ENCODE results near the gene SMIM41. TPM values are rescaled to one million over a fixed set of nuclear protein-coding genes. Genes with fewer than 3 reads are reported as not detected.

The SMIM41 gene
- polyA plus RNA-seq, 1 donor from 2014 or later: not detected

GRCh38 chr12:52151837-52152783 is 72.6 kb downstream of the SMIM41 start:
- no peaks in the 10 kb centered on the region for H3K9me3 ChIP-seq (ENCODE audit: low read length)
- no peak overlapping the region for H2AFZ ChIP-seq (ENCODE audit: low read depth, low read length)
- H3K79me2 ChIP-seq (replicated peaks; ENCODE audit: insufficient read depth, low read length): no peaks in the 10 kb centered on the region
- H3F3A ChIP-seq (ENCODE audit: insufficient read depth, low read length, poor library complexity, severe bottlenecking): no peaks in the 10 kb centered on the region
- H3K4me2 ChIP-seq (ENCODE audit: low read length): no peak overlapping the region
- no peak overlapping the region for H3K4me3 ChIP-seq (ENCODE audit: low read length)
- TF ChIP-seq TAF1 (IDR thresholded peaks at IDR 0.05; ENCODE audit: low read depth) (no peak), RAD21 (conservative IDR thresholded peaks at IDR 0.05) (peak; percentile 44), SMC3 (conservative IDR thresholded peaks at IDR 0.05; ENCODE audit: poor library complexity) (peak; percentile 45), CTCF (IDR thresholded peaks at IDR 0.05; ENCODE audit: poor library complexity, severe bottlenecking) (peak; percentile 56)
- no peaks in the 10 kb centered on the region for H4K20me1 ChIP-seq (ENCODE audit: insufficient read depth)
- no peaks in the 10 kb centered on the region for H3K27me3 ChIP-seq (ENCODE audit: insufficient read depth, low read depth, low read length)
- H3K36me3 ChIP-seq (ENCODE audit: insufficient read depth, low read length): no peaks in the 10 kb centered on the region
- H3K9me2 ChIP-seq (ENCODE audit: insufficient read depth, low read length): no peaks in the 10 kb centered on the region
- no peak overlapping the region for H3K9ac ChIP-seq (ENCODE audit: low read length)
- no peak overlapping the region for H3K27ac ChIP-seq (ENCODE audit: low read length)

GRCh38 chr12:52152905-52153317 is 73.4 kb downstream of the SMIM41 start:
- no peak overlapping the region for H3K27ac ChIP-seq (ENCODE audit: low read length)

More at GRCh38 chr12:52152905-52153317, 73.4 kb downstream of the SMIM41 start:
- no peaks in the 10 kb centered on the region for H3K27me3 ChIP-seq (ENCODE audit: insufficient read depth, low read depth, low read length)
- no peaks in the 10 kb centered on the region for H3K9me3 ChIP-seq (ENCODE audit: low read length)
- H3K9me2 ChIP-seq (ENCODE audit: insufficient read depth, low read length): no peaks in the 10 kb centered on the region
- no peaks in the 10 kb centered on the region for H3K36me3 ChIP-seq (ENCODE audit: insufficient read depth, low read length)
- H3K79me2 ChIP-seq (replicated peaks; ENCODE audit: insufficient read depth, low read length): no peaks in the 10 kb centered on the region
- H3F3A ChIP-seq (ENCODE audit: insufficient read depth, low read length, poor library complexity, severe bottlenecking): no peaks in the 10 kb centered on the region
- no peak overlapping the region for H3K4me2 ChIP-seq (ENCODE audit: low read length)
- no peaks in the 10 kb centered on the region for H4K20me1 ChIP-seq (ENCODE audit: insufficient read depth)
- no peak overlapping the region for H3K9ac ChIP-seq (ENCODE audit: low read length)
- TF ChIP-seq SMC3 (conservative IDR thresholded peaks at IDR 0.05; ENCODE audit: poor library complexity) (no peak), TAF1 (IDR thresholded peaks at IDR 0.05; ENCODE audit: low read depth) (no peak), EZH2 (IDR thresholded peaks at IDR 0.05; ENCODE audit: borderline replicate concordance, insufficient read depth, low read length, poor library complexity, severe bottlenecking) (no peak), CTCF (IDR thresholded peaks at IDR 0.05; ENCODE audit: poor library complexity, severe bottlenecking) (no peak), POLR2AphosphoS5 (IDR thresholded peaks at IDR 0.05) (no peak), RAD21 (conservative IDR thresholded peaks at IDR 0.05) (no peak), EP300 (conservative IDR thresholded peaks at IDR 0.05; ENCODE audit: poor library complexity, severe bottlenecking) (no peak)
- TF ChIP-seq, protein P1, sequence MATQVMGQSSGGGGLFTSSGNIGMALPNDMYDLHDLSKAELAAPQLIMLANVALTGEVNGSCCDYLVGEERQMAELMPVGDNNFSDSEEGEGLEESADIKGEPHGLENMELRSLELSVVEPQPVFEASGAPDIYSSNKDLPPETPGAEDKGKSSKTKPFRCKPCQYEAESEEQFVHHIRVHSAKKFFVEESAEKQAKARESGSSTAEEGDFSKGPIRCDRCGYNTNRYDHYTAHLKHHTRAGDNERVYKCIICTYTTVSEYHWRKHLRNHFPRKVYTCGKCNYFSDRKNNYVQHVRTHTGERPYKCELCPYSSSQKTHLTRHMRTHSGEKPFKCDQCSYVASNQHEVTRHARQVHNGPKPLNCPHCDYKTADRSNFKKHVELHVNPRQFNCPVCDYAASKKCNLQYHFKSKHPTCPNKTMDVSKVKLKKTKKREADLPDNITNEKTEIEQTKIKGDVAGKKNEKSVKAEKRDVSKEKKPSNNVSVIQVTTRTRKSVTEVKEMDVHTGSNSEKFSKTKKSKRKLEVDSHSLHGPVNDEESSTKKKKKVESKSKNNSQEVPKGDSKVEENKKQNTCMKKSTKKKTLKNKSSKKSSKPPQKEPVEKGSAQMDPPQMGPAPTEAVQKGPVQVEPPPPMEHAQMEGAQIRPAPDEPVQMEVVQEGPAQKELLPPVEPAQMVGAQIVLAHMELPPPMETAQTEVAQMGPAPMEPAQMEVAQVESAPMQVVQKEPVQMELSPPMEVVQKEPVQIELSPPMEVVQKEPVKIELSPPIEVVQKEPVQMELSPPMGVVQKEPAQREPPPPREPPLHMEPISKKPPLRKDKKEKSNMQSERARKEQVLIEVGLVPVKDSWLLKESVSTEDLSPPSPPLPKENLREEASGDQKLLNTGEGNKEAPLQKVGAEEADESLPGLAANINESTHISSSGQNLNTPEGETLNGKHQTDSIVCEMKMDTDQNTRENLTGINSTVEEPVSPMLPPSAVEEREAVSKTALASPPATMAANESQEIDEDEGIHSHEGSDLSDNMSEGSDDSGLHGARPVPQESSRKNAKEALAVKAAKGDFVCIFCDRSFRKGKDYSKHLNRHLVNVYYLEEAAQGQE (IDR thresholded peaks at IDR 0.05; ENCODE audit: borderline replicate concordance): no peak
- no peak overlapping the region for H3K4me3 ChIP-seq (ENCODE audit: low read length)
- no peak overlapping the region for H2AFZ ChIP-seq (ENCODE audit: low read depth, low read length)
